Activated naive CD8-positive, alpha-beta T cell treated with anti-CD3 and anti-CD28 coated beads for 36 hours (primary cell): ENCODE measurements around the gene MAGEA3. TPM values are rescaled to one million over a fixed set of nuclear protein-coding genes. Genes with fewer than 3 reads are reported as not detected.
"Not testable (repeated sequence)": the region's sequence is repeated elsewhere in the genome, so short reads cannot be mapped to it uniquely, and the experiment has no call there.

Experiments used
- DNase-seq: peaks from one replicate; pipeline ENCODE4 v3.0.0; 2021
- H3K27ac Mint-ChIP-seq: one replicate; pipeline ENCODE4 v1.8.0; 2022; ENCODE audit warnings: mild to moderate bottlenecking, moderate library complexity, mixed read lengths
- H3K27me3 Mint-ChIP-seq: one replicate; pipeline ENCODE4 v1.8.0; 2022; ENCODE audit warnings: mild to moderate bottlenecking, mixed read lengths
- H3K36me3 Mint-ChIP-seq: one replicate; pipeline ENCODE4 v1.8.0; 2021; ENCODE audit warnings: mild to moderate bottlenecking, mixed read lengths
- H3K4me1 Mint-ChIP-seq: one replicate; pipeline ENCODE4 v1.8.0; 2021; ENCODE audit warnings: mixed read lengths
- H3K4me3 Mint-ChIP-seq: one replicate; pipeline ENCODE4 v1.8.0; 2022; ENCODE audit warnings: mild to moderate bottlenecking, moderate library complexity, mixed read lengths
- H3K9me3 Mint-ChIP-seq: one replicate; pipeline ENCODE4 v1.8.0; 2022; ENCODE audit warnings: mixed read lengths
- total RNA-seq, 2 experiments: library from RNA; stranded (reverse); gene quantifications; one replicate each; pipeline ENCODE4 v1.2.3, GENCODE V29; 2021

The MAGEA3 gene
- total RNA-seq, 2 experiments from 2014 or later = not detected

- Mint-ChIP-seq H3K9me3 (no peaks in the 10 kb centered on the region), H3K27ac (no peak overlapping the region), H3K4me3 (no peak overlapping the region), H3K4me1 (no peaks in the 10 kb centered on the region), H3K27me3 (peaks cover 4% of the 10 kb centered on the region), H3K36me3 (no peaks in the 10 kb centered on the region)
- DNase-seq = no peak
These were observed 26.8 kb downstream of the MAGEA3 start for GRCh38 chrX:152725409-152725808.

DNA sequence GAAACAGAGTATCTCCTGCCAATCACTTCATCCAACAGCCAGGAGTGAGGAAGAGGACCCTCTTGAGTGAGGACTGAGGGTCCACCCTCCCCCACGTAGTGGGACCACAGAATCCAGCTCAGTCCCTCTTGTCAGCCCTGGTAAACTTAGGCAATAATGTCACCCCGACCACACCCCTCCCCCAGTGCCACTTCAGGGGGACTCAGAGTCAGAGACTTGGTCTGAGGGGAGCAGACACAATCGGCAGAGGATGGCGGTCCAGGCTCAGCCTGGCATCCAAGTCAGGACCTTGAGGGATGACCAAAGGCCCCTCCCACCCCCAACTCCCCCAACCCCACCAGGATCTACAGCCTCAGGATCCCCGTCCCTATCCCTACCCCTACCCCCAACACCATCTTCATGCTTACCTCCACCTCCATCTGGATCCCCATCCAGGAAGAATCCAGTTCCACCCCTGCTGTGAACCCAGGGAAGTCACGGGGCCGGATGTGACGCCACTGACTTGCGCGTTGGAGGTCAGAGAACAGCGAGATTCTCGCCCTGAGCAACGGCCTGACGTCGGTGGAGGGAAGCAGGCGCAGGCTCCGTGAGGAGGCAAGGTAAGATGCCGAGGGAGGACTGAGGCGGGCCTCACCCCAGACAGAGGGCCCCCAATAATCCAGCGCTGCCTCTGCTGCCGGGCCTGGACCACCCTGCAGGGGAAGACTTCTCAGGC, 34.8 kb downstream of the MAGEA3 start, which contains the start of the genes CSAG1 and MAGEA12:
Gene CSAG1, minus strand, starts transcription at position 461 of the 715 bp plus-strand sequence. CDS start 1,261 bp downstream, outside the sequence.
Gene MAGEA12, plus strand, starts transcription at position 497 of the 715 bp plus-strand sequence. CDS start 2,405 bp downstream, outside the sequence.
- H3K36me3 Mint-ChIP-seq = no peaks in the 10 kb centered on the region
- H3K4me3 Mint-ChIP-seq = no peak within 1 kb of the TSS
- no peak for DNase-seq
- H3K9me3 Mint-ChIP-seq = no peaks in the 10 kb centered on the region
- no peaks in the 10 kb centered on the region for H3K4me1 Mint-ChIP-seq
- H3K27me3 Mint-ChIP-seq = no peaks in the 10 kb centered on the region
- H3K27ac Mint-ChIP-seq = no peak within 1 kb of the TSS

GRCh38 chrX:152734143-152734858, 35.7 kb downstream of the MAGEA3 start:
- H3K4me3 Mint-ChIP-seq, DNase-seq, H3K4me1 Mint-ChIP-seq, H3K27ac Mint-ChIP-seq, H3K36me3 Mint-ChIP-seq, H3K27me3 Mint-ChIP-seq, H3K9me3 Mint-ChIP-seq: not testable (repeated sequence)

DNA sequence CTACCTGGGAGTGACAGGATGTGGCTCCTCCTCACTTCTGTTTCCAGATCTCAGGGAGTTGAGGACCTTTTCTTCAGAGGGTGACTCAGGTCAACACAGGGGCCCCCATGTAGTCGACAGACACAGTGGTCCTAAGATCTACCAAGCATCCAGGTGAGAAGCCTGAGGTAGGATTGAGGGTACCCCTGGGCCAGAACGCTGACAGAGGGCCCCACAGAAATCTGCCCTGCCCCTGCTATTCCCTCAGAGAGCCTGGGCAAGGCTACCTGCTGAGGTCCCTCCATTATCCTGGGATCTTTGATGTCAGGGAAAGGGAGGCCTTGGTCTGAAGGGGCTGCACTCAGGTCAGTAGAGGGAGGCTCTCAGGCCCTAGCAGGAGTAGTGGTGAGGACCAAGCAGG, 36.5 kb downstream of the MAGEA3 start:
- Mint-ChIP-seq H3K27ac (no peak overlapping the region), H3K9me3 (no peaks in the 10 kb centered on the region), H3K4me1 (no peaks in the 10 kb centered on the region), H3K36me3 (no peaks in the 10 kb centered on the region), H3K4me3 (no peak overlapping the region), H3K27me3 (no peaks in the 10 kb centered on the region)
- DNase-seq = no peak

DNA sequence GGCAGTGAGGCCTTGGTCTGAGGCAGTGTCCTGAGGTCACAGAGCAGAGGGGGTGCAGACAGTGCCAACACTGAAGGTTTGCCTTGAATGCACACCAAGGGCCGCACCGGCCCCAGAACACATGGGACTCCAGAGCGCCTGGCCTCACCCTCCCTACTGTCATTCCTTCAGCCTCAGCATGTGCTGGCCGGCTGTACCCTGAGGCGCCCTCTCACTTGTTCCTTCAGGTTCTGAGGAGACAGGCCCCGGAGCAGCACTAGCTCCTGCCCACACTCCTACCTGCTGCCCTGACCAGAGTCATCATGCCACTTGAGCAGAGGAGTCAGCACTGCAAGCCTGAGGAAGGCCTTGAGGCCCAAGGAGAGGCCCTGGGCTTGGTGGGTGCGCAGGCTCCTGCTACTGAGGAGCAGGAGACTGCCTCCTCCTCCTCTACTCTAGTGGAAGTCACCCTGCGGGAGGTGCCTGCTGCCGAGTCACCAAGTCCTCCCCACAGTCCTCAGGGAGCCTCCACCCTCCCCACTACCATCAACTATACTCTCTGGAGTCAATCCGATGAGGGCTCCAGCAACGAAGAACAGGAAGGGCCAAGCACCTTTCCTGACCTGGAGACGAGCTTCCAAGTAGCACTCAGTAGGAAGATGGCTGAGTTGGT, 37.4 kb downstream of the MAGEA3 start:
- no peaks in the 10 kb centered on the region for H3K9me3 Mint-ChIP-seq
- H3K27ac Mint-ChIP-seq = no peak overlapping the region
- H3K27me3 Mint-ChIP-seq = no peaks in the 10 kb centered on the region

DNA sequence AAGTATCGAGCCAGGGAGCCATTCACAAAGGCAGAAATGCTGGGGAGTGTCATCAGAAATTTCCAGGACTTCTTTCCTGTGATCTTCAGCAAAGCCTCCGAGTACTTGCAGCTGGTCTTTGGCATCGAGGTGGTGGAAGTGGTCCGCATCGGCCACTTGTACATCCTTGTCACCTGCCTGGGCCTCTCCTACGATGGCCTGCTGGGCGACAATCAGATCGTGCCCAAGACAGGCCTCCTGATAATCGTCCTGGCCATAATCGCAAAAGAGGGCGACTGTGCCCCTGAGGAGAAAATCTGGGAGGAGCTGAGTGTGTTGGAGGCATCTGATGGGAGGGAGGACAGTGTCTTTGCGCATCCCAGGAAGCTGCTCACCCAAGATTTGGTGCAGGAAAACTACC, 37.9 kb downstream of the MAGEA3 start:
- not testable (repeated sequence) for H3K36me3 Mint-ChIP-seq, H3K4me1 Mint-ChIP-seq, H3K27me3 Mint-ChIP-seq, H3K9me3 Mint-ChIP-seq, H3K4me3 Mint-ChIP-seq, DNase-seq, H3K27ac Mint-ChIP-seq

More for the DNA sequence above, 37.4 kb downstream of the MAGEA3 start:
- H3K4me1 Mint-ChIP-seq = no peaks in the 10 kb centered on the region
- no peak for DNase-seq
- no peaks in the 10 kb centered on the region for H3K36me3 Mint-ChIP-seq
- H3K4me3 Mint-ChIP-seq = no peak overlapping the region

DNA sequence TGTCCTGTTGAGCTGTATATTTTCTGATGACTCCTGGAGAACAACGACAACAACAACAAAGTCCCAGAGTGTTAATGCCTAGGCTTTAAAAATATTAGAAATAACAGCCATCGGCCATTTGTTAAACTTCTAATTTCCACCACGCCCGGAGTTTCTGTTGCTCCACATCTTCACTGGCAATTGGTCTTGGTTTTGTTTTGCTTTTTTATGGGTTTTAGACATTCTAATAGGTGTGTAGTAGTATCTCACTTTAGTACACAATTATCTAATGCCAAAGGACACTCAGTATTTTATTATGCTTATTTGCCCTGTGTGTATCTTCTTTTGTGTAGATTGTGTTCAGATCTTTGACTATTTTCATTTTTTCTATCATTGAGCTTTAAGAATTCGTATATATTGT, 40.0 kb downstream of the MAGEA3 start:
- H3K4me3 Mint-ChIP-seq = no peak overlapping the region
- H3K9me3 Mint-ChIP-seq = no peaks in the 10 kb centered on the region
- DNase-seq = no peak
- H3K4me1 Mint-ChIP-seq = no peaks in the 10 kb centered on the region
- no peaks in the 10 kb centered on the region for H3K27me3 Mint-ChIP-seq
- H3K27ac Mint-ChIP-seq = no peak overlapping the region
- H3K36me3 Mint-ChIP-seq = no peaks in the 10 kb centered on the region

Other genes starting within 250 kb of the MAGEA3 start
- gene GABRA3, start 247.5 kb upstream of the MAGEA3 start, total RNA-seq = not detected
- gene GABRQ, start 60.9 kb upstream of the MAGEA3 start, total RNA-seq = not detected
- not detected for gene CSAG2, start 10.5 kb downstream of the MAGEA3 start, total RNA-seq
- not detected for gene MAGEA2B, start 15.8 kb downstream of the MAGEA3 start, total RNA-seq
- not detected for gene CSAG1, start 34.9 kb downstream of the MAGEA3 start, total RNA-seq
- gene MAGEA12, start 35.0 kb downstream of the MAGEA3 start, total RNA-seq = not detected
- gene MAGEA2, start 55.0 kb downstream of the MAGEA3 start, total RNA-seq = not detected
- gene CSAG3, start 60.4 kb downstream of the MAGEA3 start, total RNA-seq = not detected
- gene MAGEA6, start 70.9 kb downstream of the MAGEA3 start, total RNA-seq = not detected
- 10 to 100 TPM; 10.2 to 11.0 TPM for gene CETN2, start 132.0 kb downstream of the MAGEA3 start, total RNA-seq
- 10 to 100 TPM; 21.3 to 21.6 TPM for gene NSDHL, start 132.3 kb downstream of the MAGEA3 start, total RNA-seq
- gene ZNF185, start 199.3 kb downstream of the MAGEA3 start, total RNA-seq = 1 to 10 TPM; 1.3 to 1.5 TPM